Lung (tissue), 12 donors: Measurements from ENCODE around the gene NCBP2L. TPM values are rescaled to one million over a fixed set of nuclear protein-coding genes. Genes with fewer than 3 reads are reported as not detected.
A peak's percentile ranks its signal among the peaks of the same experiment; 100 is the strongest.

Experiments used
- ATAC-seq: fragments of 200-7000 bp; cut with Tn5 transposase; one replicate; pipeline ENCODE4 v1.9.1; 2020; ENCODE audit warnings: moderate number of reproducible peaks; ENCODE audit not compliant: insufficient read depth, low FRiP score
- DNase-seq, 3 donors: peaks; one replicate each; pipeline ENCODE4 v3.0.0-alpha.2; 2013 to 2017
- H3K27ac ChIP-seq, 2 donors: one replicate each; pipeline ENCODE4 v1.5.1; 2013; ENCODE audit warnings: mild to moderate bottlenecking in 2 of 2, moderate library complexity in 2 of 2, control low read depth in 1 of 2, inconsistent platforms in 1 of 2, low read depth in 1 of 2, low read length in 1 of 2
- H3K27me3 ChIP-seq, 3 donors: one replicate each; pipeline ENCODE4 v1.5.1; 2013; ENCODE audit warnings: low read length in 2 of 3; ENCODE audit not compliant: control insufficient read depth in 3 of 3, insufficient read depth in 3 of 3
- H3K36me3 ChIP-seq, 4 donors: one replicate each; pipeline ENCODE4 v1.5.1; 2013; ENCODE audit warnings: low read length in 4 of 4, mild to moderate bottlenecking in 1 of 4, moderate library complexity in 1 of 4; ENCODE audit not compliant: control insufficient read depth in 4 of 4, insufficient read depth in 4 of 4
- H3K4me1 ChIP-seq, 5 donors: one replicate each; pipeline ENCODE4 v1.5.1; 2013; ENCODE audit warnings: low read length in 5 of 5, mild to moderate bottlenecking in 2 of 5, moderate library complexity in 1 of 5; ENCODE audit not compliant: control insufficient read depth in 5 of 5, insufficient read depth in 5 of 5
- H3K4me3 ChIP-seq: one replicate; pipeline ENCODE4 v1.5.1; 2013; ENCODE audit warnings: mild to moderate bottlenecking, control low read depth, moderate library complexity
- H3K9ac ChIP-seq, 2 donors: one replicate each; pipeline ENCODE4 v1.5.1; 2013; ENCODE audit warnings: low read length in 2 of 2, control low read depth in 1 of 2; ENCODE audit not compliant: insufficient read depth in 1 of 2
- H3K9me3 ChIP-seq, 4 donors: one replicate each; pipeline ENCODE4 v1.5.1; 2013; ENCODE audit warnings: low read length in 3 of 4, mild to moderate bottlenecking in 1 of 4, moderate library complexity in 1 of 4; ENCODE audit not compliant: control insufficient read depth in 4 of 4, insufficient read depth in 3 of 4
- WGBS, 2 donors: extraction: QIAGEN DNeasy Blood & Tissue Kit; methylation state at CpG; one replicate each; pipeline ENCODE4 v1.1.7; 2013; 5-methylcytosine and 5-hydroxymethylcytosine counted together
- polyA plus RNA-seq, 2 donors: library from polyadenylated mRNA; stranded (reverse); fragments of 200-250 nt; gene quantifications; one replicate each; pipeline ENCODE4 v1.2.1, GENCODE V29; 2013
- total RNA-seq, 2 donors: library from RNA; depleted of rRNA in 1 of 2; stranded (reverse); fragments of >200 nt in 1 of 2; gene quantifications; one replicate each; pipeline ENCODE4 v1.2.1, GENCODE V29; 2014 to 2021
- TF ChIP-seq, protein P1 (sequence below): IDR thresholded peaks from 2 replicates; pipeline ENCODE4 v1.5.1; 2012; ENCODE audit warnings: mild to moderate bottlenecking; ENCODE audit errors: control extremely low read depth, extremely low read depth
- donor health status: control.
- donor health status: control.
- donor health status: Bipolar disorder and iron deficiency.
- donor health status: healthy.
- donor health status: DM: yes; HTN: yes; CAD: no.

Gene NCBP2L
- total and polyA plus RNA-seq, 4 donors, result 0.03 to 0.12 (median 0.10) TPM

DNA sequence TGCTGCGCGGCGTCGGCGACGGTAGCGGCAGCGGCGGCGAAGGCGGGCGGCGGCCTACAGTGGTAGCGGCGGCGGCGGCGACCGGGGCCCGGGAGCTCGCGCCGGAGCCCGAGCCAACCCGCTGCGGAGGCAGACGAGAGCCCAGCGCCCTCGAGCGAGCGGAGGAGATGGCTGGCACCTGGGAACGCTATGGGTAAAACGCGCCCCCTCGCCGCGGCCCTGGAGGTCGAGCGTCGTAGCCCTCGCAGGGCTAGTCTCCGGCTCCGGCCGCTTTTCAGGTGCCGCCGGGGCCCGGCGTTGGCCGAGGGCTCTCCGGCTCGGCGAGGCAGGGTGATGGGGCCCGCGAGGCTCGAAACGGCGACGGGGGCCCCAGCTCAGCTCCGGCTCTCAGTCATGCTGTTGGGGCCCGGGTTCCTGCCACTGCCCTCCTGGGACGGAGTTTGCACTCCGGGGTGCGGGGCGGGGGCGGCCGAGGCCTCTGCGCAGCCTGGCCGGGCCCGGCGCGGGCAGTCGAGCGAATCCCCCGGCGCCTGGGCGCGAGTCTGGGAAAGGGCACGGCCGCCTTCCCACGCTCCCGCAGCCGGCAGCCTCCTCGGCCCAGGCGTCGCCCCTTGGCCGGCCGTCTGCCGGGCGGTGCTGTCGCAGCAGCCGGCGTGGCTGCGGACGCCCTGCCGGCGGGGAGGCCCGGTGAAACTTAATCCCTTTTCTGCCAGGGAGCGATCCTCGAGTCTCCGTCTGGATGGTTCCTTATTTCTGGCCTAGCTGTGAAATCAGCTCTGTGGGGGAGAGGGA is 48.9 kb downstream of the NCBP2L start:
- H3K27me3 ChIP-seq, result peaks cover 0 to 10% (median 6%) of the 10 kb centered on the region in 3 donors
- peak overlapping the region in 1 of 2 donors; percentile 82 for H3K9ac ChIP-seq
- ATAC-seq (peak; percentile 54), DNase-seq (peak; percentile 52 to 77 (median 69))
- H3K4me3 ChIP-seq, result peak overlapping the region; percentile 57
- peaks cover 0 to 6% (median 0%) of the 10 kb centered on the region in 5 donors for H3K4me1 ChIP-seq
- H3K36me3 ChIP-seq, result no peaks in the 10 kb centered on the region
- peaks cover 0 to 3% (median 0%) of the 10 kb centered on the region in 4 donors for H3K9me3 ChIP-seq
- WGBS, 2 donors, result 1 to 34% methylated on average over 15 to 100 of the region's 100 CpGs
- TF ChIP-seq, protein P1, sequence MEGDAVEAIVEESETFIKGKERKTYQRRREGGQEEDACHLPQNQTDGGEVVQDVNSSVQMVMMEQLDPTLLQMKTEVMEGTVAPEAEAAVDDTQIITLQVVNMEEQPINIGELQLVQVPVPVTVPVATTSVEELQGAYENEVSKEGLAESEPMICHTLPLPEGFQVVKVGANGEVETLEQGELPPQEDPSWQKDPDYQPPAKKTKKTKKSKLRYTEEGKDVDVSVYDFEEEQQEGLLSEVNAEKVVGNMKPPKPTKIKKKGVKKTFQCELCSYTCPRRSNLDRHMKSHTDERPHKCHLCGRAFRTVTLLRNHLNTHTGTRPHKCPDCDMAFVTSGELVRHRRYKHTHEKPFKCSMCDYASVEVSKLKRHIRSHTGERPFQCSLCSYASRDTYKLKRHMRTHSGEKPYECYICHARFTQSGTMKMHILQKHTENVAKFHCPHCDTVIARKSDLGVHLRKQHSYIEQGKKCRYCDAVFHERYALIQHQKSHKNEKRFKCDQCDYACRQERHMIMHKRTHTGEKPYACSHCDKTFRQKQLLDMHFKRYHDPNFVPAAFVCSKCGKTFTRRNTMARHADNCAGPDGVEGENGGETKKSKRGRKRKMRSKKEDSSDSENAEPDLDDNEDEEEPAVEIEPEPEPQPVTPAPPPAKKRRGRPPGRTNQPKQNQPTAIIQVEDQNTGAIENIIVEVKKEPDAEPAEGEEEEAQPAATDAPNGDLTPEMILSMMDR, result no peak
- peak overlapping the region; percentile 93 for H3K27ac ChIP-seq

DNA sequence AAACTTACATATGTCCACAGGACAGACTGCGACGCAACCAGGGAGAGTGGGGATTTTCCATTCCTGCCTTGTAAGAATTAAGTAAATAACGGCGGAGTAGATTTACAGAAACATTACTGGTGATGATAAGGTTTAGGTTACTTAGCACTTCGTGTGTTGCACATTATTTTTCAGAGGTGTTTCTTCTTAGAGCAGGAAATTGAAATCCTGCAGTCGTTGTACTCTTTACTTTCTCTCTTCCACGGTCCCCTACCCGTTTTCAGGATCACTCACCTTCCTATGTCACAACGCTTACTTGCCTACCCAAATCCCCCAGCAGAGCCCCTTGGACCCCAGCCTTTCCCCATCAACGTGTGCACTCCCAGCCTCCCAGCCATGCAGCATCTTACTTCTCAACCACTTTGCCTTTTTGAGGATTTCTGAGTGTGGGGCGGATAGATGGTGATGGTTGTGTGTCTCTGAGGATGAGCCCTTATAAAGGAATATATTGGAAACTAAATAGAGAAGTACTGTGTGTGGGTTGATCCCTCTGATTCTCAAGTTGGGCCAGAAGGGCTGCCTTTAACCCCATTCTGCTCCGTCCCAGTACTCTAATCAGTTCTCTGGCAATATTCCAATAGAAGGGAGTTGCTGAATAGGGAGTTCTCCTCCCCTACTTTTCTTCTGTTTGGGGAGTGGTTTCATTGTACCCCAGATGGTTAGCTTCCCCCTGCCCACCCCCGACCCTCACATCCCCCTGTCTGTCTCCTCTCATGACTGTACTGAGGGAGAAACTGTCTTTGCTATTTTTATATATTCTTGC is 49.7 kb downstream of the NCBP2L start:
- H3K9ac ChIP-seq, result peak overlapping the region in 1 of 2 donors; percentile 82
- WGBS, 2 donors, result 21 to 33% methylated on average over 13 of the region's 13 CpGs
- peaks cover 0 to 6% (median 0%) of the 10 kb centered on the region in 5 donors for H3K4me1 ChIP-seq
- TF ChIP-seq, protein P1, result no peak
- no peaks in the 10 kb centered on the region for H3K36me3 ChIP-seq
- peaks cover 0 to 15% (median 6%) of the 10 kb centered on the region in 3 donors for H3K27me3 ChIP-seq
- DNase-seq, result peak in 2 of 3 donors; percentile 30 to 33
- H3K4me3 ChIP-seq, result peak overlapping the region; percentile 57
- peaks cover 0 to 3% (median 0%) of the 10 kb centered on the region in 4 donors for H3K9me3 ChIP-seq
- H3K27ac ChIP-seq, result peak overlapping the region; percentile 1 to 93
- no peak for ATAC-seq

DNA sequence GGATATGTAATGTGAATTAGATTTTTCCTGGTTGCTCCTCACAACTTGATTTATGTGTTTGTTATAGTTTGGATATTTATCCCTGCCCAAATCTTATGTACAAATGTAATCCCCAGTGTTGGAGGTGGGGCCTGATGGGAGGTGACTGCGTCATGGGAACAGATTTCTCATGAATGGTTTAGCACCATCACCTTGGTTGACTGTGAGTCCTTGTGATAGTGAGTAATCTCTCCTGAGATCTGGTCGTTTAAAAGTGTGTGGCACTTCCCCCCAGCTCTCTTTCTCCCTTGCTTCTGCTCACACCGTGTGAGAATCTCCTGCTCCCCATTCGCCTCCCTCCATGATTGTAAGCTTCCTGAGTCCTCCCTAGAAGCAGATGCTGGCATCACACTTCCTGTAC is 50.3 kb downstream of the NCBP2L start:
- Histone ChIP-seq H3K27me3 (peaks cover 0 to 21% (median 6%) of the 10 kb centered on the region in 3 donors), H3K9ac (no peak overlapping the region), H3K9me3 (peaks cover 0 to 3% (median 0%) of the 10 kb centered on the region in 4 donors), H3K27ac (no peak overlapping the region), H3K4me1 (peaks cover 0 to 6% (median 0%) of the 10 kb centered on the region in 5 donors), H3K36me3 (no peaks in the 10 kb centered on the region), H3K4me3 (no peak overlapping the region)
- TF ChIP-seq, protein P1, result no peak
- 45 to 46% methylated on average over 2 to 4 of the region's 4 CpGs for WGBS, 2 donors
- DNase-seq, result no peak
- ATAC-seq, result no peak
